ENCODE results near the gene PQBP1.

PQBP1 gene

GRCh38 chrX:48914593-48915493 lies 17.1 kb downstream of the PQBP1 start:
- Histone ChIP-seq H3K27me3 (no peaks in the 10 kb centered on the region), H3K4me3 (ENCODE audit: low read depth, low read length) (no peak overlapping the region), H3K36me3 (no peaks in the 10 kb centered on the region), H3K4me1 (no peaks in the 10 kb centered on the region), H3K9me3 (no peaks in the 10 kb centered on the region)
- DNase-seq = no peak
- no peak for TF ChIP-seq CTCF (IDR thresholded peaks at IDR 0.05; ENCODE audit: low read depth, low read length)

GRCh38 chrX:48917139-48918001 lies 19.6 kb downstream of the PQBP1 start:
- TF ChIP-seq CTCF (IDR thresholded peaks at IDR 0.05; ENCODE audit: low read depth, low read length) = peak; percentile 83
- Histone ChIP-seq H3K4me3 (ENCODE audit: low read depth, low read length) (peak overlapping the region; percentile 69), H3K4me1 (no peaks in the 10 kb centered on the region), H3K27me3 (no peaks in the 10 kb centered on the region), H3K9me3 (no peaks in the 10 kb centered on the region), H3K36me3 (no peaks in the 10 kb centered on the region)
- peak; percentile 84 for DNase-seq

- Histone ChIP-seq H3K4me3 (ENCODE audit: low read depth, low read length) (peak overlapping the region; percentile 69), H3K27me3 (no peaks in the 10 kb centered on the region), H3K4me1 (no peaks in the 10 kb centered on the region), H3K36me3 (no peaks in the 10 kb centered on the region; the same call in 1 of the 2 replicates), H3K9me3 (no peaks in the 10 kb centered on the region)
- DNase-seq = no peak
- TF ChIP-seq CTCF (IDR thresholded peaks at IDR 0.05; ENCODE audit: low read depth, low read length) = no peak
These were observed 20.5 kb downstream of the PQBP1 start for GRCh38 chrX:48918301-48918642.

- Histone ChIP-seq H3K9me3 (no peaks in the 10 kb centered on the region), H3K4me3 (ENCODE audit: low read depth, low read length) (peak within 1 kb of the TSS; percentile 69), H3K27me3 (no peaks in the 10 kb centered on the region), H3K36me3 (no peaks in the 10 kb centered on the region; the same call in 1 of the 2 replicates), H3K4me1 (no peaks in the 10 kb centered on the region)
- no peak for TF ChIP-seq CTCF (IDR thresholded peaks at IDR 0.05; ENCODE audit: low read depth, low read length)
- DNase-seq = peak; percentile 93
These were observed 21.1 kb downstream of the PQBP1 start, which contains the start of gene PIM2 for GRCh38 chrX:48918643-48919340. Gene PIM2 (minus strand): TSS chrX:48919024. CDS start chrX:48918834, 190 bp downstream.

- Histone ChIP-seq H3K4me3 (ENCODE audit: low read depth, low read length) (peak overlapping the region; percentile 56), H3K4me1 (no peaks in the 10 kb centered on the region), H3K9me3 (no peaks in the 10 kb centered on the region), H3K27me3 (no peaks in the 10 kb centered on the region), H3K36me3 (no peaks in the 10 kb centered on the region; the same call in 1 of the 2 replicates)
- TF ChIP-seq CTCF (IDR thresholded peaks at IDR 0.05; ENCODE audit: low read depth, low read length) = no peak
- no peak for DNase-seq
These were observed 21.7 kb downstream of the PQBP1 start for GRCh38 chrX:48919360-48919841.

Data from BE2C (cell line).